NCI-H2196 treated with DMSO at 0.1 percent for 48 hours (cell line): ENCODE results near the gene C10orf120.

Source experiments
- DNase-seq: peaks from one replicate; lab custom pipeline; 2025; ENCODE audit not compliant: unreplicated experiment; lab: John Stamatoyannopoulos, UW

Gene C10orf120

DNA sequence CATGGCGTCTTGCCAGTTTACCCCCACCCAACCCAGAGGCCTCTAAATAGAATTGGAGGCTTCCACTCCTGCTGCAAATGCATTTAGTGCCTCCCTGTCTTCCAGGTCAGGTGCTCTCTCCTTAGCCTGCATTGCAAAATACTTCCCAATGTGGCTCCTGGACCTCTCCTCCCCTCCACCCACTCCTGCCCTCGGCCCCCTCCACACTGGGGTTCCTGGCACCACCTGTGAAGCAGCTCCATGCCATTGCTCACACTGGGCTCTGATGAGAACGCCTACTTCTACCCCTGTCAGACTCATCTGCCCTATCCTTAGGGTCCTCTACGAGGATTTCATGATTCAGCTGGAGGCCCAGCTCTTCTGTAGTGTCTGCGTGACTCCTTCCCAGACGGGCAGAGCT, 37.4 kb downstream of the C10orf120 start:
- DNase-seq, result no peak

- DNase-seq, result no peak
Observed at GRCh38 chr10:122660696-122661095, 39.0 kb downstream of the C10orf120 start.

DNA sequence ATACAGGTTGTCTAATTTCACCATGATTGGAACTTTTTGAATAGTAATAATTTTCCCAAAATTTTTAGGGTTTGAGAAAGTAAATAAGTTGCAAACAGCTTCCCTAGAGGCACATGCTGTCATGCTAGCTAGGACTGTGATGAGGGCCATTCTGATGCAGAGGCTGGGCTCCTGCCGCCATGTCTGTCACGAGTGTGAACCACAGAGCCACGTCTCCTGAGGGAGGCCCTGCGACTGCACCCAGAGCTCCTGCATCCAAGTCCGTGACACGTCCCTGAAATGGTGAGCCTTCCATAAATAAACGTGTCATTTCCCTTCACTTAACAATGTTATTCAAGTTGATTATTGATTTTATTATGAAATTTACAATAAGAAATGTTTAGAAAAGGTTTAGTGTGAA, 40.0 kb downstream of the C10orf120 start:
- no peak for DNase-seq

DNA sequence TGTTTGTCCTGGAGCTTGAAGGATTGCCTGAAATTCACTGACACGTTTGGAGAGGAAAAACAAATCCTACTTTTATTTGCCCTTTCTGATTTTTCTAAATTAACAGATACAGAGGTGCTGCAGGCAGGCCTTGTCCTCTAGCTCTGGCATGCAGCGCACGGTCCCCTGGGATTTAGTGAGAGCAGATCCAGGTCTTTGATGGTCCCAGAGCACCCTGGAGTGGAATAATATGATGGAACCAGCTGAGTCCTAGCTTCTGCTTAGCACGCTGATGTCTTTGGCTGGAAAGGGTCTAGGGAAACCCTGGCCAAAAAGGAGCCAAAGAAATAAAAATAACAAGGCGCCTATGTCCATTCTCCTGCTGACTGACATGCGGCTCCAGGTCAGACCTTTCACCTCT, 40.5 kb downstream of the C10orf120 start:
- no peak for DNase-seq

DNA sequence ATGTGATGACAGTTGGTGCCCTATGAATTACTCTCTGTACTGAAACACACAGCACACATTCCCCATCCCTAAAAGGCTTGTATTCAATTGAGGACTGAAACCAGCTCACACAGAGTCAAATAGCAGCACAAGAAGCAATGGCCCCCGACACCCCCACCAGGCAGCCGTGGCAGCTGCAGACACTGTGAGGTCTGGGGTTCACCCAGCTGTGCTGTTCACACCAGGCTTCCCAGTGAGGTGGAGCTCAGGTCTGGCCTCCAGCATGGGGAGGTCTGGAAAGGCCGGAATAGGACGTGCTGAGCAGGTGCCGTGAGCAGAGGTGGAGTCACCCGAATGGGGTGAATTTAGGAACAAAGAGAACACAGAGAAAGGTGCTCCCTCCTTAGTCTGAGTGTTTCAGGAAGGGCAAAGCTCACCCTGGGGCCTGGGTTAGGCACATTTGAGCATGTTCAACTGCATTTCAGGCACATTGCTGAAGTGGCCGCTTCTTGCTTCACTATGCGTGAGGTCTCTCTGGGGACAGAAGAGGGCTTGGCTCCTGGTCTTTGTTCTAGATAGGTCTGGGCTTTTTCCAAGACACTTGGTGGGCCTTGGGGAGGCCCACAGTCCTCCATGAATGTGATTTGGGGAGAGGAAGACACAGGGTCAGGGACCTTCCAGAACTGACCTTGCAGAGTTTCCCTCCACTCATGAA, 41.1 kb downstream of the C10orf120 start:
- no peak for DNase-seq

GRCh38 chr10:122657729-122658128, 41.9 kb downstream of the C10orf120 start:
- no peak for DNase-seq

DNA sequence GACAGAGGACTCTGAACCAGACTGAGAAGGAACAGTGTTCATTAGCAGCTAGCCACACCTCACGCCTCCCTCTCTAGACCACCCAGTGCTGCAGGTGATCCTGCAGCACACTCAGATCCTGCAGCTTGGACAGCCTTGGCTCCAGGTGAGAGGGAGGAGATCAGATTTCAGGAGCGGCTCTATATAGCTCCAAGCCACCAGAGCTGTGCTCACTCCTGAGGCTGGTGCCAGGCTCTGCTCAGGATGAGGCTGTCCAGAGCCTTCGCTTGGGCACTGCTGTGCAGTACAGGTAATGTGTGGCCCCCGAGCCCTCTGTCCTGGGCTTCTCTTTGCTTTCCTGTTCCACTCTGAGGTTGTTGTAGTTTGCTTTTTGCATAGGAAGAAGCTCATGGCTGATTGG, 42.4 kb downstream of the C10orf120 start:
- peak; percentile 7 for DNase-seq

- DNase-seq, result no peak
Observed at GRCh38 chr10:122656741-122657140, 42.9 kb downstream of the C10orf120 start.

DNA sequence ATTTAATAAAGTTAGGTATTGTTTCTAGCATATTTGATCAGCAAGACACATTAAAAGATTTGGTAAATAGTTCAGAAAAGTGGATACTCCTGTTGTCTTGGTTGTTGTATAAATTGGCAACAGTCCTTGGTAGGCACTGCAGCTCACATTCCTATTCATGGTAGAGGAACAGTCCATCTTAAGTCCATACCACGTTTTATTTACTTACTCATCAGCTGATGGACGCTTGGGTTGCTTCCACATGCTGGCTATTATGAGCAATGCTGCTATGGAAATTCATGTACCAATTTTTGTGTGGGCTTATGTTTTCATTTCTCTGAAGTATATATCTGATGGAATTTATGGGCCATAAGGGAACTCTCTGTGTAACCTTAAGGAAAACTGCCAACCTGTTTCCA, 43.3 kb downstream of the C10orf120 start:
- DNase-seq, result no peak

GRCh38 chr10:122655524-122656307, 43.9 kb downstream of the C10orf120 start:
- DNase-seq, result no peak

GRCh38 chr10:122650331-122650730, 49.3 kb downstream of the C10orf120 start:
- no peak for DNase-seq

DNA sequence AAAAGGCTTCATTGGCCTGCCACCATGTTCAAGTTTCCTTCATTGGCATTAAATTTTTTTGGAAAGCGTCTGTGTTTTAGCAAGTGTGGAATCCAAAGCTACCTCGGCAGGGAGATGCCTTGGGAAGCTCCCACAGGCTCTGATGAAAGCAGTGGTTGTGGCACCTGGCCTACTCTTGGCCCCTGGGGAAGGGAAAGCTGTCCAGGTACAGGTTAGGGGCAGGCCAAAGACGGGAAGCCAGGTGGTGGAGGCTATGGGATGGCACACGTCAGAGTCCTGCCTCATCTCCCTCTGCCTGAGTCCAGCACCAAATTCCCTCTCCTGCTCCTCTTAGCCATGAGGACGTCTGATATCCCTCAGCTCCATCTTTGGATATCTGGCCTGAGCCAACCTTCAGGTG, 49.7 kb downstream of the C10orf120 start:
- DNase-seq, result no peak

DNA sequence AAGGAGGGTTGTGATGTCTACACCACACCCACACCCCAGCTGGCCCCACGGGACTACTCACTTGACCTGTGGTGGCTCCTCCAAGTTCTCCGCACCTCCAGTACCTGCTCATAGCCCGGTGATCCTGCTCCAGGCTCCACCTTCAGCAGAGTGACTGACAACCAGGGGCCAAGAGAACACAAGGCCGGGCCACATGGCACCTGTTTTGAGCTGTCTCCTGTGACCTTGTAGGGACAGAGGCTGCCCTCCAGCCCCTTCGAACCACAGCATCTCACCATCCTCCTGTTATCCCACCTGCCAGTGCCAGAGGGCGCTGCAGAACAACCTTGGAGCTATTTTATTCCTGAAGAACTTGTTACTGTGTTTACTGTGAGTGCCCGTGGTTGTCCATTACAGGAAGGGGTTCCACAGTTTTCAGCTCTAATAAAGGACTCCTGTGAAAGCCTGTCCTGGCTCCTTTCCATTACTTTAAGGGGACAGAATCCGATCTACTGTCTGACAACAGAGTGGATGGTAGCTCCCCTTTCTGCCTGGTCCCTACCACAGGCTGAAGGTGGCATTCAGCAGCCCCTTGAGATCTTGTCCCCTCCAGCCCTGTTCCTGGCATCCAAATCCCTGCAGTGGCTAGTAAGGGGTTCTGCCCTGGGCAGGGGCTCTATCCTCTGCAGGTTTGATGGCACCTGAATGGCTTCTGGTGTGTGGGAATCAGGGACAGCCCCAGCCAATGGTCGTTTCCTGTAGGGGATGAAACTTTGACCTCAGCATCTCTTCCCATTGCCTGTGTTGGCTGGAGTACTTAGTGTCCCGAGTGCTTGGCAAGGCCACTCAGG, 50.8 kb downstream of the C10orf120 start:
- DNase-seq, result peak; percentile 16
